Esophagus squamous epithelium (tissue), 5 donors: ENCODE results near the gene CCM2L. TPM values are rescaled to one million over a fixed set of nuclear protein-coding genes. Genes with fewer than 3 reads are reported as not detected.

ENCODE experiments used
- DNase-seq: peaks from one replicate; lab custom pipeline; 2025; lab: John Stamatoyannopoulos, UW
- H3K27ac ChIP-seq, 4 donors: fragments of 200-600 bp; sonication (generic); one replicate each; pipeline ENCODE4 v1.5.1; 2016 to 2019; ENCODE audit warnings: mild to moderate bottlenecking in 1 of 4
- H3K27me3 ChIP-seq, 4 donors: fragments of 200-600 bp; sonication (generic); 1 replicate in 3 of 4; 2 replicates in 1 of 4; pipeline versions ENCODE4 v1.5.1 to v1.6.0; 2017 to 2021; ENCODE audit warnings: antibody characterized with exemption in 1 of 4
- H3K36me3 ChIP-seq, 3 donors: fragments of 200-600 bp; sonication (generic); one replicate each; pipeline ENCODE4 v1.5.1; 2016 to 2019
- H3K4me1 ChIP-seq, 3 donors: fragments of 200-600 bp; sonication (generic); one replicate each; pipeline ENCODE4 v1.5.1; 2017 to 2019
- H3K4me3 ChIP-seq, 4 donors: fragments of 200-600 bp; sonication (generic); 1 replicate in 3 of 4; 2 replicates in 1 of 4; pipeline ENCODE4 v1.5.1; 2016 to 2019; ENCODE audit warnings: mild to moderate bottlenecking in 2 of 4, moderate library complexity in 1 of 4
- H3K9me3 ChIP-seq, 3 donors: fragments of 200-600 bp; sonication (generic); one replicate each; pipeline ENCODE4 v1.5.1; 2016 to 2019
- POLR2A ChIP-seq, 4 donors: fragments of 450-650 bp; IDR thresholded peaks; one replicate each; pipeline ENCODE4 v1.6.1; 2017; ENCODE audit warnings: antibody characterized with exemption in 4 of 4, mild to moderate bottlenecking in 4 of 4, moderate library complexity in 3 of 4
- WGBS, 2 donors: methylation state at CpG; one replicate each; pipeline ENCODE4 v1.1.5; 2018; 5-methylcytosine and 5-hydroxymethylcytosine counted together
- intact Hi-C: fragments of 100-400 bp; cut with DNase I; formaldehyde crosslinking; loops from one replicate; pipeline ENCODE4 v1.15.0; 2022
- total RNA-seq, 4 donors: library from RNA; depleted of rRNA; stranded (reverse); fragments of >200 nt; gene quantifications; one replicate each; pipeline ENCODE4 v1.1.0, GENCODE V29; 2016
- TF ChIP-seq, protein P1 (sequence below), 6 experiments: fragments of 450-650 bp in 4 of 6; fragments of 200-600 bp in 2 of 6; sonication (generic) in 2 of 6; IDR thresholded peaks; one replicate each; pipeline ENCODE4 v1.5.1; 2016 to 2019; ENCODE audit warnings: antibody characterized with exemption in 6 of 6, mild to moderate bottlenecking in 4 of 6, moderate library complexity in 4 of 6
- donor health status: DM: yes; HTN: yes; CAD: no.

CCM2L gene
- total RNA-seq, 4 donors from 2014 or later = 0.80 to 4.8 (median 3.1) TPM

DNA sequence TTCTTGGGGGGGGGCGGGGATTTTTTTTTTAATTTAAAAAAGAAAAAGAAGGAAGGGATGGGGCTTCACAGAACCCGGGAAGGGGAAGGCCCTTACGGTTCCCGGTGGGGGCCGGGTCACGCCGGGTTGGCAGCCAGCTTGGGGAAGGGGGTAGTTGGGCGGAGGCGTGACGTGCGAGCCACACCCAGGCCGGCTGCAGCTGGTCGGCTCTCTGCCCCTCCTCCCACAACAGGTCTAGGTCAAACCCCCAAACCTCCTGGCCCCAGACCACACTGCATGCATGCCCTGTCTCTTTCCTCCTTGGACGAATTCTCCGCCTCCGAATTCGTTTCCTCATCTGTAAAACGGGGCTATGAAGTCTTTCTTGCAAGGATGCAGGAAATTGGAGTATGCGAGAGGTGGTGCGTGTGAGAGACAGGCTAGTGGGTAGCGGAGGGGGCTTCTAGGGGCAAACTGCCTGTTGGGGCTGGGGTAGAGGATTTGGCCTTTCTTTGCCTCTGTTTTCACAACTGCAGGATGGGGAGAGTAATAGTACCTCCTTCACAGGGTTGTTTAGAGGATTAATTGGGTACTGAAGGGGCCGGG, 42.6 kb downstream of the CCM2L start:
- 9 to 20% methylated on average over 17 to 19 of the region's 22 CpGs for WGBS, 2 donors
- Histone ChIP-seq H3K27ac (peak overlapping the region; percentile 16 to 71 (median 26)), H3K27me3 (peaks cover 0 to 86% (median 8%) of the 10 kb centered on the region in 4 donors), H3K36me3 (no peaks in the 10 kb centered on the region), H3K9me3 (no peaks in the 10 kb centered on the region), H3K4me3 (peak overlapping the region; percentile 21 to 63 (median 41)), H3K4me1 (peaks cover 7 to 17% (median 11%) of the 10 kb centered on the region in 3 donors)
- TF ChIP-seq POLR2A (IDR thresholded peaks at IDR 0.05) = no peak
- TF ChIP-seq, protein P1, sequence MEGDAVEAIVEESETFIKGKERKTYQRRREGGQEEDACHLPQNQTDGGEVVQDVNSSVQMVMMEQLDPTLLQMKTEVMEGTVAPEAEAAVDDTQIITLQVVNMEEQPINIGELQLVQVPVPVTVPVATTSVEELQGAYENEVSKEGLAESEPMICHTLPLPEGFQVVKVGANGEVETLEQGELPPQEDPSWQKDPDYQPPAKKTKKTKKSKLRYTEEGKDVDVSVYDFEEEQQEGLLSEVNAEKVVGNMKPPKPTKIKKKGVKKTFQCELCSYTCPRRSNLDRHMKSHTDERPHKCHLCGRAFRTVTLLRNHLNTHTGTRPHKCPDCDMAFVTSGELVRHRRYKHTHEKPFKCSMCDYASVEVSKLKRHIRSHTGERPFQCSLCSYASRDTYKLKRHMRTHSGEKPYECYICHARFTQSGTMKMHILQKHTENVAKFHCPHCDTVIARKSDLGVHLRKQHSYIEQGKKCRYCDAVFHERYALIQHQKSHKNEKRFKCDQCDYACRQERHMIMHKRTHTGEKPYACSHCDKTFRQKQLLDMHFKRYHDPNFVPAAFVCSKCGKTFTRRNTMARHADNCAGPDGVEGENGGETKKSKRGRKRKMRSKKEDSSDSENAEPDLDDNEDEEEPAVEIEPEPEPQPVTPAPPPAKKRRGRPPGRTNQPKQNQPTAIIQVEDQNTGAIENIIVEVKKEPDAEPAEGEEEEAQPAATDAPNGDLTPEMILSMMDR (IDR thresholded peaks at IDR 0.05) = no peak
- intact Hi-C loops = no loop called here
- DNase-seq = no peak

DNA sequence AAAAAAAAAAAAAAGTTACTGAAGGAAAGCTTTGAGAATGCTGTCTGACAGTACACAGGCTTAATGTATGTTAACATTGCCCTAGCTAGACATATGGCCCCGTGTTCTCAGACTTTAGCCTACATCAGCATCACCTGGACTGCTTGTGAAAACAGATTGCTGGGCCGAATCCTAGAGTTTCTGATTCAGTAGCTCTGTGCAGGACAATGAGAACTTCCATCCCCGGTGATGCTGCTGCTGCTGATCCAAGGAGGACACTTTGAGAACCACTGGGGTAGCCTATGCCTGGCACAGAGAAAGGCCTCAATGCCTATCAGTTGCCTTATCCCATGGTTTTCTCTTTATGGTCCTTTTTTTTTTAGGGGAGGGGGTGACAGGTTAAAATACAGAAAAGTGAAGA, 43.4 kb downstream of the CCM2L start:
- no peak overlapping the region for H3K4me3 ChIP-seq
- H3K4me1 ChIP-seq = peaks cover 7 to 17% (median 11%) of the 10 kb centered on the region in 3 donors
- WGBS, 2 donors = 76 to 80% methylated on average over 3 of the region's 3 CpGs
- DNase-seq = no peak
- peaks cover 0 to 92% (median 8%) of the 10 kb centered on the region in 4 donors for H3K27me3 ChIP-seq
- TF ChIP-seq, protein P1 (IDR thresholded peaks at IDR 0.05) = no peak
- no peak for TF ChIP-seq POLR2A (IDR thresholded peaks at IDR 0.05)
- no peaks in the 10 kb centered on the region for H3K36me3 ChIP-seq
- H3K9me3 ChIP-seq = no peaks in the 10 kb centered on the region
- intact Hi-C loops = no loop called here
- H3K27ac ChIP-seq = no peak overlapping the region

DNA sequence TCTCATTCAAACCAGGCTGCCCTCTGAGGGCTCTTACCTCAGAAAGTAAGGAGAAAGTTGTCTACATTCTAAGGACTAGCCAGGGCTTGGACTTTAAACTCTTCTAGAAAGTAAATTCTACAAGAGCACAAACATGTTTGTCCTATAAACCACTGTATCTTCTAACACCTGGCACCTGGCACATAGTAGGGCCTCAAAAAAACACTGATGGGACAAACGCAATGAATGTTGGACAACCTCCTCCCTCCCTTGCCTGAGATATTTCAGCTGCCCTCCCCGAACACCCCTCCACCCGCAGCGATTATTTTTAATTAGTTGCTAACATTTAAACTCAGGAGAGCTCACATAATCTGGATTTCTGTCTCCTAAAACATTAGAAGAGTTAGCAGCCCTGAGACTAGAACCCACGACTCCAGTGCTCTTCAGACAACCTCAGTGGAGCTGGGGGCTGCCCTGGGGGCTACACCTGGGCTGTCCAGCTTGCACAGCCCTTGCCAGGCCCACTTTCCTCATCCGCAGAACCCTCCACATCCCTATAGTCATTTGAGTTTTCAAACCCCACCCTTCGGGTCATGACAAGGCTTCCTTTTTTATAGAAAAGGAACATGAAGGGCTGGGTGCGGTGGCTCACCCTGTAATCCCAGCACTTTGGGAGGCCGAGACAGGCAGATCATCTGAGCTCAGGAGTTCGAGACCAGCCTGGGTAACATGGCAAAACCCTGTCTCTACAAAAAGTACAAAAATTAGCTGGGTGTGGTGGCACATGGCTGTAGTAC, 46.7 kb downstream of the CCM2L start:
- Histone ChIP-seq H3K4me1 (peaks cover 7 to 13% (median 10%) of the 10 kb centered on the region in 3 donors), H3K9me3 (no peaks in the 10 kb centered on the region), H3K27me3 (peaks cover 0 to 92% (median 5%) of the 10 kb centered on the region in 4 donors), H3K27ac (no peak overlapping the region), H3K4me3 (no peak overlapping the region), H3K36me3 (no peaks in the 10 kb centered on the region)
- no peak for DNase-seq
- 72 to 73% methylated on average over 8 to 10 of the region's 10 CpGs for WGBS, 2 donors
- intact Hi-C loops = no loop called here
- TF ChIP-seq, protein P1 (IDR thresholded peaks at IDR 0.05) = no peak
- TF ChIP-seq POLR2A (IDR thresholded peaks at IDR 0.05) = no peak

DNA sequence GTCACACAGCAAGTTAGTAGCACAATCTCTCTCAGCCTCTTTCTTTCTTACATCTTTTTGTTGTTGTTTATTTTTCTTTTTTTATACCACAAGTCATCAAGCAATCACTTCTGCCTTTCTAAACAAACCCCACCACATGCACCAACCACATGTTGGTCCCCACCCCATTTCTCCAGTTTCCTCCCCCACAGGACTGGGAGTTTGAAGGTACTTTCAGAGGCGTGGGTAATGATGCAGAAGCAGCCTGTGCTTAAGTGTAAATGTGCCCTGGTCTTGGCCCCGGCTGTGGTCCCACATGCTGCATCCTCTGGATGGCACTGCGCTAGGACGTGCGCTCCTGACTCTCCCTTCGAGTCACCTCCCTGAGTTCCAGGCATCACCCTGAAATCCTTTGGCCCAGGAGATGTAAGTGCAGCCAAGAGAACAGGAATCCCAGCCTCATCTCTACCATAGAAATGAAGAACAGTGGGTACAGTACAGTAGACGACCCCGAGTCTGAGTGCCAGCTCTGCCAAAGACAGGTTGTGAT, 47.5 kb downstream of the CCM2L start:
- no peaks in the 10 kb centered on the region for H3K9me3 ChIP-seq
- H3K36me3 ChIP-seq = no peaks in the 10 kb centered on the region
- H3K4me3 ChIP-seq = no peak overlapping the region
- DNase-seq = no peak
- 69 to 74% methylated on average over 5 to 8 of the region's 8 CpGs for WGBS, 2 donors
- no peak overlapping the region for H3K27ac ChIP-seq
- peaks cover 0 to 5% (median 2%) of the 10 kb centered on the region in 3 donors for H3K4me1 ChIP-seq
- intact Hi-C loops = no loop called here
- TF ChIP-seq, protein P1 (IDR thresholded peaks at IDR 0.05) = no peak
- no peak for TF ChIP-seq POLR2A (IDR thresholded peaks at IDR 0.05)
- H3K27me3 ChIP-seq = peaks cover 0 to 92% (median 2%) of the 10 kb centered on the region in 4 donors

DNA sequence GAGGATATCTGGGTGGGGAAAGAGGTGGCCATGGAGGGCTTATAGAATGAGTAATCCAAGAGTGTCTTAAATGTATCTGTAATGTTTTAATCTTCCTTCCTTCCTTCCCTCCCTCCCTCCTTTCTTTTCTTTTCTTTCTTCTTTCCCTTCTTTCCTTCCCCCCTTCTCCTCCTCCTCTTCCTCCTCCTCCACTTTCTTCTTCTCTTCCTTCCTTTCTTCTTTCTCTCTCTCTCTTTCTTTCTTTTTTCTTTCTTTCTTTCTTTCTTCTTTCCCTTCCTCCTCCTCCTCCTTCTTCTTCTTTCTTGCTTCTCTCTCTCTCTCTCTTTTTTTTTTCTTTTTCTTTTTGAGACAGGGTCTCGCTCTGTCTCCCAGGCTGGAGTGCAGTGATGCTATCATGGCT, 49.0 kb downstream of the CCM2L start:
- peaks cover 0 to 80% (median 0%) of the 10 kb centered on the region in 4 donors for H3K27me3 ChIP-seq
- no peaks in the 10 kb centered on the region for H3K9me3 ChIP-seq
- H3K27ac ChIP-seq = no peak overlapping the region
- no peaks in the 10 kb centered on the region for H3K4me1 ChIP-seq
- no peak for DNase-seq
- H3K36me3 ChIP-seq = no peaks in the 10 kb centered on the region
- WGBS, 2 donors = 80 to 88% methylated on average over 1 of the region's 1 CpG
- intact Hi-C loops = no loop called here
- TF ChIP-seq, protein P1 (IDR thresholded peaks at IDR 0.05) = no peak
- no peak for TF ChIP-seq POLR2A (IDR thresholded peaks at IDR 0.05)
- no peak overlapping the region for H3K4me3 ChIP-seq
